NCI-H2196 treated with DMSO at 0.1 percent for 48 hours (cell line): Measurements from ENCODE around the gene SPG7.
"Not testable (repeated sequence)": the region's sequence is repeated elsewhere in the genome, so short reads cannot be mapped to it uniquely, and the experiment has no call there.

Source experiments
- DNase-seq: peaks from one replicate; lab custom pipeline; 2025; ENCODE audit not compliant: unreplicated experiment; lab: John Stamatoyannopoulos, UW

SPG7 gene

GRCh38 chr16:89562939-89563338 is 54.7 kb downstream of the SPG7 start:
- no peak for DNase-seq

DNA sequence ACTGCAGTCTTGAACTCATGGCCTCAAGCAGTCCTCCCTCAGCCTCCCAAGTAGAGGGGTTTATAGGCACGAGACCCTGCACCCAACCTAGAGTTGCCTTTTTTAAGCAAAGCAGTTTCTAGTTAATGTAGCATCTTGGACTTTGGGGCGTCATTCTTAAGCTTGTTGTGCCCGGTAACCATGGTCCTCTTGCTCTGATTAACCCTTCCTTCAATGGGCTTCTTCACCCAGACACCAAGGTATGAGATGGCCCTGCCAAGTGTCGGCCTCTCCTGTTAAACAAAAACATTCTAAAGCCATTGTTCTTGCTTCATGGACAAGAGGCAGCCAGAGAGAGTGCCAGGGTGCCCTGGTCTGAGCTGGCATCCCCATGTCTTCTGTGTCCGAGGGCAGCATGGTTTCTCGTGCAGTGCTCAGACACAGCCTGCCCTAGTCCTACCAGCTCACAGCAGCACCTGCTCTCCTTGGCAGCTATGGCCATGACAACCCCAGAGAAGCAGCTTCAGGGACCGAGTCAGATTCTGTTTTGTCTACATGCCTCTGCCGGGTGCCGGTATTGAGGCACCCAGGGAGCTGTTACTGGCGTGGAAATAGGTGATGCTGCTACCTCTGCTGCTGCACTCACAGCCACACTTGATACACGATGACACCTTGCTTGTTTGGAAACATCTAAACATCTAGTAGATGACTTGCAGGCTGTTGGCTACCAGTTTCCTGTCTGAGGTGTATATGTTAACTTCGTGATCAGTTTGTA is 55.6 kb downstream of the SPG7 start:
- no peak for DNase-seq

GRCh38 chr16:89564476-89565255 is 56.5 kb downstream of the SPG7 start:
- no peak for DNase-seq

DNA sequence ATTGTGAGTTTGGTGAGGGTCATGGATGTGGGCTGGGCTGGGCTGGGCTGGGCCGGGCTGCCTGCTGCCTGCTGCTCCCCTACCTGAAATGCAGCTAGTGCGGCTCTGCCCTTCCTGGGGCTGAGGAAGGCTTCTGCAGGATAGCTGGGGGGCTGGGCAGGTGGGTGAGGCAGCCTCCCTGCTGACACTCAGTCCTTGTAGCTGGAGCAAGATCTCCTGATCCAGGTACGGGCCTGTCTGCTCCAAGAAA is 57.0 kb downstream of the SPG7 start:
- no peak for DNase-seq

GRCh38 chr16:89565506-89566372 is 57.5 kb downstream of the SPG7 start:
- no peak for DNase-seq

DNA sequence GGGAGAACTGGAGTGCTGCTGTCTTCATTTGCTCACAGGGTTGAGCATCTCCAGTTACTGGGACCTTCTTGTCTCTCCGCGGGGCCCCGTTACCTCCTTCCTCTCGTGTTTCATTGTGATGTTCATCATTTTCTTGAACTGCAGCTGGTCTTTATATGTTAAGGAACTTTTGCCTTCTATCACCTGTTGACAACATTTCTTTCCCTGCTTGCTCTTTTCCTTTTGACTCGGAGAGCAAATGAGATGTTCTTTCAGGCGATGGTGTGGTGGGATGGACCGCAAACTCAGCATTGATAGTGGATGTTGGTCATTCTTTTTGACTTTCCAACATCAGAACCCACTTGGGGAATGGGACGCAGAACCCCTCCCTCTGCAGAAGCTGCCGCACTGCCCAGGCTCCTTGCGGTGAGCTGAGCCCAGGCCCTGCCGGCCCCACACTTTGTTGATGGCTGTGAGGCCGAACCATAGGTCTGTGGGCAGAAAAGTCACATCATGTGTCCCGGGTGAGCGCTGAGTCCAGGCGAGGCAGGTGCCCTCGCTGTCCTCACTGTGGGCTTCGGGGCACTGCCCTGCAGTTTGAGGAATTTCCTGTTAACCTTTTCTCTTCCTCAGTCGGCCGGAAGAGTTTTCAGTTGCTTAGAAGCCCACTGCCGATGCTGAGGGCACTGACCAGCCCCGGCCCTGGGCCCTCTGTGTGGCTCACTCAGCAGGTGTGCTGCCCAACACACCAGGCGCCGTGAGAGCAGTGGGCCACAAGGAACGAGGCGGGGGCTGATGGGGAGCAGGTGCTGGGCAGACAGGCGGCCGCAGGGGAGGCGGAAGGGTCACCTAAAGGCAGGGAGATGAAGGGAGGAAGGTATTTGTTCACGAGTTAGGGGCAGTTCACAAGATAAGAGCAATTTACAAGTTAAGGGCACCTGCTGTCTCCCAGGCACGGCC is 59.7 kb downstream of the SPG7 start:
- DNase-seq = no peak

GRCh38 chr16:89569506-89570341 is 61.5 kb downstream of the SPG7 start:
- DNase-seq = no peak

DNA sequence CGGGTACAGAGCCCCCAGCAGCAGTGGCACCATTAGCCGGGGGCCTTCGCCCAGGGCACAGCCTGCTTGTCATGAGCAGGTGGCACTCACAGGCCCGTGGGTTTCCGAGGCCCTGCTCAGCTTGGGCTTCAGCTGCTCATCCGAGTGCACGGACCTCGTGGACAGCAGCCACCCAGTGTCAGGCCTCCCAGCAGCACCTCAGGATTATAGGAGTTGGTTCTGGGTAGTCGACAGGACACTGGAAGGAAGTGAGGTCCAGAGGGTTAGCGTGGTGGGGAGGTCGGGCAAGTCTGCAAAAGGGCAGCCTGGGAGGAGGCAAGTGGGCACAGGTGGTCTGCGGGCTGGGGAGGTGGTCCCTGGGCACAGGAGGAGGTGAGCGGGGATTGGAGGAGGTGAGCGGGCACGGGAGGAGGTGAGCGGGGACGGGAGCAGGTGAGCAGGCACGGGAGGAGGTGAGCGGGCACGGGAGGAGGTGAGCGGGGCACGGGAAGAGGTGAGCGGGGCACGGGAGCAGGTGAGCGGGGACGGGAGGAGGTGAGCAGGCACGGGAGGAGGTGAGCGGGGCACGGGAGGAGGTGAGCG is 62.2 kb downstream of the SPG7 start:
- DNase-seq = no peak

- not testable (repeated sequence) for DNase-seq
Measured at GRCh38 chr16:89570983-89571598, 62.9 kb downstream of the SPG7 start.

- DNase-seq = no peak
Measured at GRCh38 chr16:89571636-89572035, 63.4 kb downstream of the SPG7 start.

DNA sequence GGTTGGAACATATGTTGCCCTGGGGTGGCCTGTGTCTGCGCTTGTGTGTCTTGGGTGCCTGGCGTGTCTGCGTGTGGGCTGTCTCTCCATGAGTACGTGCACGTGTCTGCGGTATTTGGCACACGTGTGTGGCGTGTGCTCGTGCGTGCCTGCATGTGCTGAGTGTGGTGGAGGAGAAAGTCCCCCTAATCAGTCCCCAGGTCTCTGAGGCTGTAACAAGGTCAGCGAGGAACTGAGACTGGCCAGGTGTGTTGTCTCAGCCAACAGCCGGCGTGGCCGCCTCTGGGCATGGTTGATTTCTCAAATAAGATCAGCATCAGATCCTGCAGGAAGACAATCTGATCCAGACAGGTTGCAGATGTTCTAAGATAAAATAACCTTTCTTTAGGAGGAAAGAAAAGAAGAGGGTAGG is 63.9 kb downstream of the SPG7 start:
- no peak for DNase-seq

DNA sequence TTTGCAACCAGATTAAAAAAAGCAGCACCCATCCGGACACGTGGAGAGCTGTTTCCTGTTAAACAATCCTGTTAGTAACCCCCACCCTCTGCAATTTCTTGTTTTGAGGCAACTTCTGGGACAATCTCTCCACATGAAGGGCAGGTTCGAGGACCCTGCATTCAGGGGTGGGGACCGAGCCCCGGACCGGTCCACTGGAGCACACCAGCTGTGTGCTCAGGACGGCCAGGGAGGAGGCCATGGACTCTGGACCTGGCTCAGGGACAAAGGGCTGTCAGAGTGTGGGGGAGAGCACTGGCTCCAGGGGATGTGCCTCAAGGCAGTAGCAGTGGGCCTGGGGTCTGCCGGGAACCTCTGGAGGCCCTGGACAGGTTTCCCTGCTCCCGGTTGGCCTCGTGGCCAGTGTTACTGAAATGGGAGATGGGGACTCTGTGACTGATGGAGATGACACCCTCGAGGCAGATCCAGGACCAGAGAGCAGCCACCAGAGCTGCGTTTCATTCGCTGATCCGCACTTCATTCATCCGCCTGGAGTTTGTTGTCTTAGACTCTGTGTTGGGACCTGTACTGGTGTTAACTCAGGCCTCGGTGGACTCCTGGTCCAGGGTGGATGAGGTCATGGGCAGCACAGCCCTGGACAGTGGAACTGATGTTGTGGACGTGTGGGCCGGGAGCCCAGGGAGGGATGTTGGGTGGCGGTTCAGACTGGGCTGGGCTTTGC is 64.4 kb downstream of the SPG7 start:
- DNase-seq = no peak

GRCh38 chr16:89573826-89574680 is 65.8 kb downstream of the SPG7 start:
- DNase-seq = no peak

- no peak for DNase-seq
Measured at GRCh38 chr16:89574681-89575246, 66.6 kb downstream of the SPG7 start.

DNA sequence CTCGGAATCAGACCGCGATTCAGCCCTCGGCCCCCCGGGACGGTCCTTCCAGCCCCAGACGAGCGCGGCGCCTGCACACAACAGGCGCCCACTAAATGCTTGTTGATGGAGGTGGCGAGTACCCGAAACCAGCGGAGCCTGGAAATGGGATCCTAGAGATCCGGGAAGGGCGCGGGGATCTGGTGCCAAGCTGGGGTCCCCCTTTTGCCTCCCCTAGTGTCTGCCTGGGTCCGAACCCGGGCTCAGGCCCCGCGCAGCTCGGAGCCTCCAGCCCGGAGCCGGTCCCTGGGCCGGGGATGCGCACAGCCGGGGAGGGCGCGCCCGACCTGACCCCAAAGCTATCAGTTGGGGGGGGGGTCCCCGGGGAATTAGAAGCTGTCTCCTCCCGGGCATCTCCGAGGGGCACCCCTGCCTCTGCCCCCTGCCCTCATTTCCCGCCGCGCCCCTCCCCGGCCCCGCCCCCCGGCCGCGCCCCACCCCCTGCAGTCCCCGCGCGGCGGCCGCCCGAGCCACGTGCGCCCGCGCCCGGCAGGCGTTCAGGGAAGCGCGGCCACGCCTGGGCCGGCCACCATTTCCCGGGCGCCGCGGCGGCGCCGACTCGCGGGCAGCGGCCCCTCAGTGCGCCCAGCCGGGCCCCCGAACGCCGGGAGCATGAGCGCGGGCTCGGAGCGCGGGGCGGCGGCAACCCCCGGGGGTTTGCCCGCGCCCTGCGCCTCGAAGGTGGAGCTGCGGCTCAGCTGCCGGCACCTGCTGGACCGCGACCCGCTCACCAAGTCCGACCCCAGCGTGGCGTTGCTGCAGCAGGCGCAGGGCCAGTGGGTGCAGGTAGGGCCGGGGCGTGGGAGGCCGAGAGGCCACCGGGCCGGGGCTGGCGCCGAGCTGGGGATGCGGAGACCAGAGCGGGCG is 67.3 kb downstream of the SPG7 start, which contains the start of gene CPNE7:
Gene CPNE7, plus strand, starts transcription at position 512 of the 906 bp plus-strand sequence. Its CDS starts 140 bp downstream, at position 652.
- DNase-seq = no peak
